ENCODE measurements around the gene CNIH3.

GRCh38 chr1:224679606-224680005 lies 63.5 kb downstream of the CNIH3 start:
- no peak for TF ChIP-seq POLR2A (IDR thresholded peaks at IDR 0.05)
- TF ChIP-seq, protein P1, sequence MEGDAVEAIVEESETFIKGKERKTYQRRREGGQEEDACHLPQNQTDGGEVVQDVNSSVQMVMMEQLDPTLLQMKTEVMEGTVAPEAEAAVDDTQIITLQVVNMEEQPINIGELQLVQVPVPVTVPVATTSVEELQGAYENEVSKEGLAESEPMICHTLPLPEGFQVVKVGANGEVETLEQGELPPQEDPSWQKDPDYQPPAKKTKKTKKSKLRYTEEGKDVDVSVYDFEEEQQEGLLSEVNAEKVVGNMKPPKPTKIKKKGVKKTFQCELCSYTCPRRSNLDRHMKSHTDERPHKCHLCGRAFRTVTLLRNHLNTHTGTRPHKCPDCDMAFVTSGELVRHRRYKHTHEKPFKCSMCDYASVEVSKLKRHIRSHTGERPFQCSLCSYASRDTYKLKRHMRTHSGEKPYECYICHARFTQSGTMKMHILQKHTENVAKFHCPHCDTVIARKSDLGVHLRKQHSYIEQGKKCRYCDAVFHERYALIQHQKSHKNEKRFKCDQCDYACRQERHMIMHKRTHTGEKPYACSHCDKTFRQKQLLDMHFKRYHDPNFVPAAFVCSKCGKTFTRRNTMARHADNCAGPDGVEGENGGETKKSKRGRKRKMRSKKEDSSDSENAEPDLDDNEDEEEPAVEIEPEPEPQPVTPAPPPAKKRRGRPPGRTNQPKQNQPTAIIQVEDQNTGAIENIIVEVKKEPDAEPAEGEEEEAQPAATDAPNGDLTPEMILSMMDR (IDR thresholded peaks at IDR 0.05): no peak
- no peak for TF ChIP-seq EP300 (IDR thresholded peaks at IDR 0.05)

Data from ovary (tissue), 3 donors.